SK-N-SH (cell line): ENCODE results near the gene DEFB112. TPM values are rescaled to one million over a fixed set of nuclear protein-coding genes. Genes with fewer than 3 reads are reported as not detected.

Source experiments
- CTCF ChIA-PET: fragments of 300-600, 350-600 bp; formaldehyde crosslinking; extraction: SDS; loops from one replicate; lab custom pipeline; 2021; lab: Yijun Ruan, JAX
- POLR2A ChIA-PET: fragments of 350-600 bp; sonication (Branson Sonifier 250); formaldehyde crosslinking; extraction: SDS; loops from one replicate; lab custom pipeline; 2020; ENCODE audit warnings: antibody characterized with exemption, inconsistent platforms; lab: Yijun Ruan, JAX
- DNase-seq: peaks from one replicate; pipeline ENCODE4 v3.0.0; 2012
- H2AFZ ChIP-seq: fragments of 200-600 bp; sonication (generic); 2 replicates; pipeline ENCODE4 v1.8.1; 2016; ENCODE audit warnings: antibody characterized with exemption, mild to moderate bottlenecking, low read depth
- H3F3A ChIP-seq: fragments of 200-600 bp; sonication (generic); replicated peaks from 2 replicates; pipeline ENCODE3; 2016; ENCODE audit warnings: antibody characterized with exemption, mild to moderate bottlenecking; ENCODE audit not compliant: insufficient read depth
- H3K27ac ChIP-seq, 2 experiments: fragments of 200-500 bp in 1 of 2; fragments of 200-600 bp in 1 of 2; sonication (Bioruptor generic) in 1 of 2; sonication (generic), shearing (Covaris generic) in 1 of 2; 2 replicates each; pipeline versions ENCODE4 v1.5.1 to v1.6.1; 2014 to 2016; ENCODE audit warnings: low read depth in 2 of 2, inconsistent platforms in 1 of 2, low read length in 1 of 2, mild to moderate bottlenecking in 1 of 2, mixed read lengths in 1 of 2
- H3K27me3 ChIP-seq: fragments of 200-600 bp; sonication (generic), shearing (Covaris generic); 2 replicates; pipeline ENCODE4 v1.6.1; 2016; ENCODE audit warnings: mixed run types; ENCODE audit not compliant: insufficient read depth
- H3K36me3 ChIP-seq, 2 experiments: fragments of 200-500 bp in 1 of 2; fragments of 200-600 bp in 1 of 2; sonication (Bioruptor generic) in 1 of 2; sonication (generic) in 1 of 2; replicated peaks in 1 of 2; 2 replicates each; pipeline versions ENCODE3 to v1.5.1; 2014 to 2016; ENCODE audit warnings: low read length in 1 of 2, mild to moderate bottlenecking in 1 of 2; ENCODE audit not compliant: insufficient read depth in 2 of 2, control insufficient read depth in 1 of 2
- H3K4me1 ChIP-seq, 2 experiments: fragments of 200-500 bp in 1 of 2; fragments of 200-600 bp in 1 of 2; sonication (Bioruptor generic) in 1 of 2; sonication (generic), shearing (Covaris generic) in 1 of 2; 2 replicates each; pipeline versions ENCODE4 v1.5.1 to v1.6.1; 2014 to 2016; ENCODE audit warnings: low read depth in 1 of 2, low read length in 1 of 2, mixed run types in 1 of 2; ENCODE audit not compliant: insufficient read depth in 2 of 2, control insufficient read depth in 1 of 2
- H3K4me2 ChIP-seq: fragments of 200-600 bp; sonication (generic), shearing (Covaris generic); 2 replicates; pipeline ENCODE4 v1.6.1; 2017; ENCODE audit warnings: mixed run types
- H3K4me3 ChIP-seq, 2 experiments: fragments of 200-500 bp in 1 of 2; fragments of 200-600 bp in 1 of 2; sonication (Bioruptor generic) in 1 of 2; sonication (generic), shearing (Covaris generic) in 1 of 2; 2 replicates each; pipeline versions ENCODE4 v1.5.1 to v1.8.1; 2014 to 2016; ENCODE audit warnings: low read depth in 2 of 2, inconsistent platforms in 1 of 2, low read length in 1 of 2, mild to moderate bottlenecking in 1 of 2, mixed read lengths in 1 of 2, moderate library complexity in 1 of 2
- H3K79me2 ChIP-seq: fragments of 200-600 bp; sonication (generic); 2 replicates; pipeline ENCODE4 v1.8.1; 2017; ENCODE audit warnings: mild to moderate bottlenecking; ENCODE audit not compliant: insufficient read depth
- H3K9ac ChIP-seq: fragments of 200-600 bp; sonication (generic); 2 replicates; pipeline ENCODE4 v1.6.1; 2017; ENCODE audit warnings: mixed run types
- H3K9me2 ChIP-seq: fragments of 200-600 bp; sonication (generic); 2 replicates; pipeline ENCODE4 v1.6.1; 2017; ENCODE audit warnings: mixed run types
- H3K9me3 ChIP-seq: fragments of 200-600 bp; sonication (generic); 2 replicates; pipeline ENCODE4 v1.6.1; 2017; ENCODE audit warnings: mixed run types, mild to moderate bottlenecking, moderate library complexity
- H4K20me1 ChIP-seq: fragments of 200-600 bp; sonication (generic); 2 replicates; pipeline ENCODE4 v1.6.1; 2017; ENCODE audit warnings: mild to moderate bottlenecking, mixed run types; ENCODE audit not compliant: insufficient read depth
- CTCF ChIP-seq: fragments of 200-600 bp; sonication (generic); IDR thresholded peaks from 2 replicates; pipeline ENCODE4 v1.6.1; 2017; ENCODE audit warnings: antibody characterized with exemption, mild to moderate bottlenecking, moderate library complexity
- EZH2phosphoT487 ChIP-seq: fragments of 200-600 bp; sonication (generic); IDR thresholded peaks from 2 replicates; pipeline ENCODE4 v1.6.1; 2017; ENCODE audit warnings: low read depth, mixed run types, mild to moderate bottlenecking, antibody characterized with exemption, moderate library complexity, borderline replicate concordance
- FOXM1 ChIP-seq: IDR thresholded peaks from 2 replicates; pipeline ENCODE4 v1.4.0; 2012; ENCODE audit warnings: low read depth, mild to moderate bottlenecking
- GABPA ChIP-seq: IDR thresholded peaks from 2 replicates; pipeline ENCODE4 v1.4.0; 2012; ENCODE audit warnings: low read depth, mild to moderate bottlenecking
- MEF2A ChIP-seq: IDR thresholded peaks from 2 replicates; pipeline ENCODE4 v1.4.0; 2012; ENCODE audit warnings: low read depth, borderline replicate concordance
- MXI1 ChIP-seq: IDR thresholded peaks from 2 replicates; pipeline ENCODE4 v1.6.1; 2012; ENCODE audit warnings: mild to moderate bottlenecking, low read depth, low read length, improper control_type of control experiment
- NFIC ChIP-seq: IDR thresholded peaks from 2 replicates; pipeline ENCODE4 v1.4.0; 2012; ENCODE audit warnings: borderline replicate concordance
- POLR2AphosphoS5 ChIP-seq: IDR thresholded peaks from 2 replicates; pipeline ENCODE4 v1.6.1; 2012; ENCODE audit warnings: low read depth, low read length
- RAD21 ChIP-seq: IDR thresholded peaks from 2 replicates; pipeline ENCODE4 v1.6.1; 2012; ENCODE audit warnings: mild to moderate bottlenecking, low read length
- REST ChIP-seq: IDR thresholded peaks from 2 replicates; pipeline ENCODE4 v1.6.1; 2012; ENCODE audit warnings: mild to moderate bottlenecking, low read depth, low read length, moderate library complexity
- RXRA ChIP-seq: IDR thresholded peaks from 2 replicates; pipeline ENCODE4 v1.4.0; 2012; ENCODE audit warnings: low read depth, mild to moderate bottlenecking, borderline replicate concordance
- SMC3 ChIP-seq: IDR thresholded peaks from 2 replicates; pipeline ENCODE4 v1.6.1; 2012; ENCODE audit warnings: low read depth, low read length, improper control_type of control experiment
- TEAD4 ChIP-seq: IDR thresholded peaks from 2 replicates; pipeline ENCODE4 v1.4.0; 2012; ENCODE audit warnings: mild to moderate bottlenecking, borderline replicate concordance; ENCODE audit not compliant: insufficient read depth
- USF2 ChIP-seq: fragments of 150-350 bp; IDR thresholded peaks from 2 replicates; pipeline ENCODE4 v1.6.1; 2017; ENCODE audit warnings: antibody characterized with exemption, low read length, low read depth, borderline replicate concordance
- YY1 ChIP-seq: IDR thresholded peaks from 2 replicates; pipeline ENCODE4 v1.4.0; 2012; ENCODE audit warnings: low read depth, mild to moderate bottlenecking
- ZBTB33 ChIP-seq: IDR thresholded peaks from 2 replicates; pipeline ENCODE4 v1.4.0; 2012; ENCODE audit warnings: low read depth, borderline replicate concordance
- WGBS: methylation state at CpG from one replicate; pipeline ENCODE4 v1.1.6; 2017; ENCODE audit warnings: low lambda C conversion rate; 5-methylcytosine and 5-hydroxymethylcytosine counted together
- polyA plus RNA-seq, 3 experiments: library from polyadenylated mRNA; depleted of rRNA; stranded (reverse); fragments of >200 nt; gene quantifications; 2 replicates each; pipeline ENCODE4 v1.2.3, GENCODE V29; 2012
- TF ChIP-seq, protein P1 (sequence below): IDR thresholded peaks from 2 replicates; pipeline ENCODE4 v1.4.0; 2012; ENCODE audit warnings: low read depth, borderline replicate concordance
- TF ChIP-seq, protein P2 (sequence below): IDR thresholded peaks from 2 replicates; pipeline ENCODE4 v1.4.0; 2012; ENCODE audit warnings: low read depth

DEFB112 gene
- polyA plus RNA-seq, 1 of the 3 experiments (the other 2 are of a cell fraction), result not detected

GRCh38 chr6:50030350-50030749, 19.4 kb downstream of the DEFB112 start:
- DNase-seq, result no peak
- no peak for TF ChIP-seq FOXM1
- TF ChIP-seq EZH2phosphoT487, result no peak
- TF ChIP-seq SMC3, result no peak
- TF ChIP-seq, all 33 proteins: peak for 0
- H3K79me2 ChIP-seq, result no peaks in the 10 kb centered on the region
- H3K4me2 ChIP-seq, result no peak overlapping the region
- H3K9ac ChIP-seq, result no peak overlapping the region
- H3K4me1 ChIP-seq, result no peaks in the 10 kb centered on the region; a peak in 1 of 4 replicates
- no peak overlapping the region for H3K4me3 ChIP-seq
- H2AFZ ChIP-seq, result no peak overlapping the region
- H3F3A ChIP-seq, result no peaks in the 10 kb centered on the region
- H3K27ac ChIP-seq, result no peak overlapping the region
- no peaks in the 10 kb centered on the region for H3K9me3 ChIP-seq
- CTCF ChIA-PET, result interaction anchor here (1.0 to 2.0 kb wide), 5 partner anchors 13 to 410 kb away, joined by 3 to 5 read pairs (median 3); no protein-coding TSS in a partner anchor
- H3K9me2 ChIP-seq, result no peaks in the 10 kb centered on the region
- H3K36me3 ChIP-seq, result no peaks in the 10 kb centered on the region
- 35% methylated on average over 5 of the region's 14 CpGs for WGBS
- POLR2A ChIA-PET, result no interaction called here
- H4K20me1 ChIP-seq, result no peaks in the 10 kb centered on the region
- no peaks in the 10 kb centered on the region for H3K27me3 ChIP-seq

- CTCF ChIA-PET, result no interaction called here
- no peaks in the 10 kb centered on the region for H3K79me2 ChIP-seq
- TF ChIP-seq, protein P1, sequence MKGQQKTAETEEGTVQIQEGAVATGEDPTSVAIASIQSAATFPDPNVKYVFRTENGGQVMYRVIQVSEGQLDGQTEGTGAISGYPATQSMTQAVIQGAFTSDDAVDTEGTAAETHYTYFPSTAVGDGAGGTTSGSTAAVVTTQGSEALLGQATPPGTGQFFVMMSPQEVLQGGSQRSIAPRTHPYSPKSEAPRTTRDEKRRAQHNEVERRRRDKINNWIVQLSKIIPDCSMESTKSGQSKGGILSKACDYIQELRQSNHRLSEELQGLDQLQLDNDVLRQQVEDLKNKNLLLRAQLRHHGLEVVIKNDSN, result no peak
- TF ChIP-seq MXI1, result no peak
- no peak for TF ChIP-seq GABPA
- TF ChIP-seq POLR2AphosphoS5, result no peak
- TF ChIP-seq NFIC, result no peak
- TF ChIP-seq MEF2A, result no peak
- TF ChIP-seq ZBTB33, result no peak
- no peak for TF ChIP-seq YY1
- no peak for TF ChIP-seq CTCF
- no peak for TF ChIP-seq RAD21
- no peak for TF ChIP-seq TEAD4
- no peak for TF ChIP-seq USF2
- TF ChIP-seq RXRA, result no peak
- TF ChIP-seq, protein P2, sequence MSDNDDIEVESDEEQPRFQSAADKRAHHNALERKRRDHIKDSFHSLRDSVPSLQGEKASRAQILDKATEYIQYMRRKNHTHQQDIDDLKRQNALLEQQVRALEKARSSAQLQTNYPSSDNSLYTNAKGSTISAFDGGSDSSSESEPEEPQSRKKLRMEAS, result no peak
- no peak for TF ChIP-seq REST
- no peak for TF ChIP-seq FOXM1
These were observed 24.5 kb downstream of the DEFB112 start for GRCh38 chr6:50025258-50025657.

More at GRCh38 chr6:50025258-50025657, 24.5 kb downstream of the DEFB112 start:
- no peak overlapping the region for H3K27ac ChIP-seq
- H4K20me1 ChIP-seq, result no peaks in the 10 kb centered on the region
- WGBS, result 10% methylated on average over 4 of the region's 4 CpGs
- DNase-seq, result no peak
- H3K4me2 ChIP-seq, result no peak overlapping the region
- POLR2A ChIA-PET, result no interaction called here
- no peak overlapping the region for H2AFZ ChIP-seq
- H3K36me3 ChIP-seq, result no peaks in the 10 kb centered on the region
- no peak overlapping the region for H3K9ac ChIP-seq
- no peaks in the 10 kb centered on the region for H3K9me3 ChIP-seq
- H3K9me2 ChIP-seq, result no peaks in the 10 kb centered on the region
- no peaks in the 10 kb centered on the region for H3K4me1 ChIP-seq
- H3F3A ChIP-seq, result no peaks in the 10 kb centered on the region
- no peaks in the 10 kb centered on the region for H3K27me3 ChIP-seq
- H3K4me3 ChIP-seq, result no peak overlapping the region
